GM21360 (cell line): ENCODE results near the gene NET1.
"Not testable (repeated sequence)": the region's sequence is repeated elsewhere in the genome, so short reads cannot be mapped to it uniquely, and the experiment has no call there.

ENCODE experiments used
- ATAC-seq: cut with Tn5 transposase; IDR thresholded peaks from one replicate; pipeline ENCODE4 v1.9.1; 2021; ENCODE audit warnings: mild to moderate bottlenecking, moderate library complexity; ENCODE audit not compliant: unreplicated experiment

NET1 gene

GRCh38 chr10:5461914-5462840 lies 49.8 kb downstream of the NET1 start:
- ATAC-seq, result no peak

- no peak for ATAC-seq
Measured at GRCh38 chr10:5462841-5463293, 50.5 kb downstream of the NET1 start.

GRCh38 chr10:5464546-5464945 lies 52.2 kb downstream of the NET1 start:
- no peak for ATAC-seq

- ATAC-seq, result no peak
Measured at GRCh38 chr10:5465976-5466450, 53.7 kb downstream of the NET1 start.

GRCh38 chr10:5466451-5467206 lies 54.3 kb downstream of the NET1 start:
- no peak for ATAC-seq

GRCh38 chr10:5467207-5467535 lies 54.8 kb downstream of the NET1 start:
- ATAC-seq, result no peak

- ATAC-seq, result no peak
Measured at GRCh38 chr10:5467634-5468255, 55.4 kb downstream of the NET1 start.

GRCh38 chr10:5468262-5469106 lies 56.1 kb downstream of the NET1 start:
- no peak for ATAC-seq

GRCh38 chr10:5469353-5470061 lies 57.1 kb downstream of the NET1 start:
- ATAC-seq, result no peak

- ATAC-seq, result no peak
Measured at GRCh38 chr10:5470062-5470751, 57.9 kb downstream of the NET1 start.

GRCh38 chr10:5474642-5475041 lies 62.3 kb downstream of the NET1 start:
- not testable (repeated sequence) for ATAC-seq

GRCh38 chr10:5475088-5475487 lies 62.7 kb downstream of the NET1 start:
- not testable (repeated sequence) for ATAC-seq

GRCh38 chr10:5475974-5476807 lies 63.8 kb downstream of the NET1 start:
- ATAC-seq, result not testable (repeated sequence)

GRCh38 chr10:5476918-5477525 lies 64.7 kb downstream of the NET1 start:
- no peak for ATAC-seq

GRCh38 chr10:5477948-5478693 lies 65.8 kb downstream of the NET1 start:
- no peak for ATAC-seq

- ATAC-seq, result no peak
Measured at GRCh38 chr10:5478694-5479305, 66.4 kb downstream of the NET1 start.
